GM19324 (cell line): ENCODE measurements around the gene HIVEP3.

Experiments used
- ATAC-seq: cut with Tn5 transposase; IDR thresholded peaks from one replicate; pipeline ENCODE4 v1.9.1; 2021; ENCODE audit warnings: mild to moderate bottlenecking, moderate library complexity; ENCODE audit not compliant: unreplicated experiment, low FRiP score

Gene HIVEP3

GRCh38 chr1:41677620-41678019 is 241.1 kb downstream of the HIVEP3 start:
- no peak for ATAC-seq

GRCh38 chr1:41675401-41675800 is 243.3 kb downstream of the HIVEP3 start:
- ATAC-seq = no peak

DNA sequence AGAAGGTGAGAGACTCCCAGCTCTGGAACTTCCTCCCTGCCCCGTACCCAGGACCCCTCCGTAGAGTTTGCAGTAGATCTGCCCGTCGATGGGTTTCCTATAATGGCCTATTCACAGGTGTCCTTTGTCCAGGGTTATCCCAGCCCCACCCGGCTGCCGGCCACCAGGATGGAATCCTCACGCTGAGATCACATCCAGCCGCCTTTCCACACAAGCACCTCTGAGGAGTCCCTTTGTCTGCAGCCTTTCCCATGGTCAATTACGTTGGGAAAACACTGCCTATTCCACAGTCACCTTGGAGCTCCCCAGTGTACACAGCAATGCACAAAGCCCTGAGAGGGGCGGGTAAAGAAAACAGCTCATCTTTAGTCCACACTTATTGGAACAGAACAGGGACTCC is 244.2 kb downstream of the HIVEP3 start:
- ATAC-seq = no peak

DNA sequence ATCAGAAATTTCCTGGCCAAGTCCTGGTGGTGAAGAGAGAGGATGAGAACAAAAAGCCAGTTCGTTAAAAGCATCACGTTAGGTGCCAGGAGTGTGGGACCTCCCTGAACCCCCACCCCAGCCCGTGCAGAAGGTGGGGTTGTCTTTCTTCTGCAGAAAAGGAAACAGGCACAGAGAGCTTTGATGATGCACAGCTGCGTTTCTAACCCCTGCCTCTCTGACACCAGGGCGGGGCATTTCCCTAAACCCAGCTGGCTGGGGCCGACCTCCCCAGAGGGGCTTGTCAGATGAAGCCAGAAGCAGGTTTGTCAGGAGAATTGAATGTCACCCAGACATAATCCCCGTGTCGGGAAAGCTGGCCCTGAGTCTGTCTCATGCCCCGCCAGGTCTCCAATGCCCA is 244.9 kb downstream of the HIVEP3 start:
- ATAC-seq = no peak

- ATAC-seq = no peak
Observed at GRCh38 chr1:41673378-41673777, 245.3 kb downstream of the HIVEP3 start.

GRCh38 chr1:41672641-41673361 is 245.9 kb downstream of the HIVEP3 start:
- ATAC-seq = no peak

GRCh38 chr1:41672173-41672572 is 246.5 kb downstream of the HIVEP3 start:
- no peak for ATAC-seq

- ATAC-seq = no peak
Observed at GRCh38 chr1:41671116-41671755, 247.5 kb downstream of the HIVEP3 start.

DNA sequence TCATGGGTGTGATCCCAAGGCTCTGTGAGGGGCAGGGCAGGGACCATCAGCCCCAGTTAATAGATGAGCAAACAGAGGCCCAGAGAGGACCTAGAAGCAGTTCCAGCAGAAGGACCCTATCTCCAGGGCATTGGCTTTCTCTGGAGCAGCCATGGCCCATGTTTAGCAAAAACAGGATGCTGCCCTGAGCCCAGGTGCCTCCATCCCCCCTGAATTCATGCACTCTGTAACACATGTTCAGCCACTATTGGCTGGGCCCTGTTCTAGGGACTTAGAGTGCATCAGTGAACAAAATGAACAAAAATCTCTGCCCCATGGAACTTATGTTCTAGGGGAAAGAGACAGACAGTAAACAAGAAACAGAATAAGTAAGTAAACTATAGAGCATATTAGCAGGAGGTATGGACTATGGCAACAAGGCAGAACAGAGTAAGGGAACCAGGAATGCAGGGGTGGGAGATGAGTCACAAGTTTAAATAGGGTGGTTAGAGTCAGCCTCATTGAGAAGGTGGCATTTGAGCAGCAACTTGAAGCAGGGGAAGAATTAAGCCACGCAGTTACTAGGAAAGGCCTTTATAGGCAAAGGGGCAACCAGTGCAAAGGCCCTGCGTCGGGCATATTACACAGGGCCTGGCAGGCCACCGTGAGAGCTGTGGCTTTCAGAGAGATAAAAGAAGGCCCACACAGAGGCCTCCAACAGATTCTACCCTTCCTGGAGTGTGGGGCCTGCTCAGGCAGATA is 248.3 kb downstream of the HIVEP3 start:
- ATAC-seq = no peak

GRCh38 chr1:41668967-41669366 is 249.8 kb downstream of the HIVEP3 start:
- no peak for ATAC-seq

DNA sequence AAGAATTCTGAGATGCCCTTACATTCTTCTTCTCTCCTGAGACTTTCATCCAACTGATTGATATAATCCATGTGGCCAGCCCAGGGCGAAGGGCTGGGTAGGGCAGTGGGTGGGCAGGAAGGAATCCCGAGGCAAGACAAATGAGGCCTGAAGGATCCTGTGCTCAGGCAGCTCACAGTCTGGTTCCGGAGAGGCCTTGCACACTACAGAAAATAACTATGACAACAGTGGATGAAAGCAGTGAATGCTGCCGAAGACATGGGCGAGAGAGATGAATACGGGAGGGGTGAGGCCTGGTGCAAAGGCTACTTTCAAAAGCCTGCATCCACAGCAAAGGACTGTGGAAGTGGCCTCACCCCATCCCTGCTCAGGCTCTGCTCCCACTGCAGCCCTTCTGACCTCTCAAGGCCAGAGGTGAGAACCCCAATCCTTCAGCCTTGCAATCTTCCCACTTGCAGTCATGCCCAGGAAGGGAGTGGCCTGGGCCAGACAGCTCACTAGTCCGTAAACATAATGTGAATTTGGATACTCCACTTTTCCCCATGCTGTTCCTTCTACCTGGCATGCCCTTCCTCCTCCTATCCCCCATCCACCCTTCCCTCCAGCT is 250.6 kb downstream of the HIVEP3 start:
- ATAC-seq = no peak

- ATAC-seq = no peak
Observed at GRCh38 chr1:41666981-41667631, 251.6 kb downstream of the HIVEP3 start.

GRCh38 chr1:41665962-41666917 is 252.5 kb downstream of the HIVEP3 start:
- no peak for ATAC-seq

- no peak for ATAC-seq
Observed at GRCh38 chr1:41664861-41665640, 253.7 kb downstream of the HIVEP3 start.

- no peak for ATAC-seq
Observed at GRCh38 chr1:41663671-41664400, 254.9 kb downstream of the HIVEP3 start.

GRCh38 chr1:41662765-41663437 is 255.8 kb downstream of the HIVEP3 start:
- ATAC-seq = no peak

- peak; percentile 48 for ATAC-seq
Observed at GRCh38 chr1:41662061-41662764, 256.5 kb downstream of the HIVEP3 start.
